ENCODE measurements around the gene KCNK7. TPM values are rescaled to one million over a fixed set of nuclear protein-coding genes. Genes with fewer than 3 reads are reported as not detected.

The KCNK7 gene
- total and polyA plus RNA-seq, 2 donors (not counting 3 experiments of a cell fraction or from before 2014, with no cell fraction given), result 0.17 to 0.60 TPM

GRCh38 chr11:65562788-65563187 is 32.8 kb downstream of the KCNK7 start:
- ChIA-PET CTCF (interaction anchor here (4.3 kb wide), 1 partner anchor 22 kb away, joined by 54 read pairs; no protein-coding TSS in a partner anchor), POLR2A (no interaction called here)
- no TSS peak for BruUV-seq (replicated peaks)
- Histone ChIP-seq H3K27ac (ENCODE audit: insufficient read depth, low read depth, low read length) (no peak overlapping the region), H3K4me1 (ENCODE audit: control insufficient read depth, extremely low read depth, insufficient read depth, low read length) (peaks cover 45% of the 10 kb centered on the region), H3K9me1 (replicated peaks; ENCODE audit: control insufficient read depth, extremely low read depth, insufficient read depth, low read length) (no peaks in the 10 kb centered on the region), H3K36me3 (ENCODE audit: control insufficient read depth in 2 of 2, extremely low read depth in 1 of 2, insufficient read depth in 2 of 2, low read length in 2 of 2) (no peaks in the 10 kb centered on the region), H3K9ac (replicated peaks; ENCODE audit: extremely low read depth, insufficient read depth, low read length) (no peak overlapping the region), H2AFZ (ENCODE audit: low read depth, low read length) (no peak overlapping the region), H3K9me3 (replicated peaks; ENCODE audit: control insufficient read depth, insufficient read depth, low read length) (no peaks in the 10 kb centered on the region), H3K79me2 (ENCODE audit: control insufficient read depth, insufficient read depth, low read length) (no peaks in the 10 kb centered on the region), H3K4me3 (replicated peaks in 1 of 3; ENCODE audit: insufficient read depth in 1 of 3, low read depth in 1 of 3, low read length in 3 of 3) (no peak overlapping the region), H4K20me1 (replicated peaks; ENCODE audit: control insufficient read depth, extremely low read depth, insufficient read depth, low read length) (no peaks in the 10 kb centered on the region), H3K4me2 (ENCODE audit: insufficient read depth, low read length) (no peak overlapping the region), H3K27me3 (ENCODE audit: control insufficient read depth in 2 of 2, insufficient read depth in 2 of 2, low read length in 2 of 2) (no peaks in the 10 kb centered on the region)
- no peak for DNase-seq (ENCODE audit: low read depth, low spot score)
- no peak for FAIRE-seq
- intact Hi-C loops (cut with micrococcal nuclease), result no loop called here
- dilution Hi-C loops (cut with MboI; ENCODE audit: extremely low pct_ligation_motif_present, low sequenced_read_pairs), result no loop called here
- TF ChIP-seq POLR2A (IDR thresholded peaks at IDR 0.05; ENCODE audit: low read depth, low read length), result no peak
- TF ChIP-seq EZH2 (IDR thresholded peaks at IDR 0.05; ENCODE audit: borderline replicate concordance, low read depth, low read length, severe bottlenecking), result no peak
- no peak for TF ChIP-seq MAX (IDR thresholded peaks at IDR 0.05; ENCODE audit: insufficient read depth, insufficient read length)
- TF ChIP-seq JUN (IDR thresholded peaks at IDR 0.05; ENCODE audit: borderline replicate concordance, insufficient read depth, insufficient read length, low read depth), result no peak

- H3K27ac ChIP-seq (ENCODE audit: insufficient read depth, low read depth, low read length), result no peak overlapping the region
- H3K27me3 ChIP-seq (ENCODE audit: control insufficient read depth in 2 of 2, insufficient read depth in 2 of 2, low read length in 2 of 2), result no peaks in the 10 kb centered on the region
- CTCF ChIA-PET, result interaction anchor here (1.0 to 4.3 kb wide), 2 partner anchors 10 to 22 kb away, joined by 3 to 54 read pairs; partner anchors contain the start of gene FAM89B
- dilution Hi-C loops (cut with MboI; ENCODE audit: extremely low pct_ligation_motif_present, low sequenced_read_pairs), result no loop called here
- H3K9me1 ChIP-seq (replicated peaks; ENCODE audit: control insufficient read depth, extremely low read depth, insufficient read depth, low read length), result no peaks in the 10 kb centered on the region
- H4K20me1 ChIP-seq (replicated peaks; ENCODE audit: control insufficient read depth, extremely low read depth, insufficient read depth, low read length), result no peaks in the 10 kb centered on the region
- BruUV-seq (replicated peaks), result no TSS peak
- H2AFZ ChIP-seq (ENCODE audit: low read depth, low read length), result no peak overlapping the region
- no peak overlapping the region for H3K4me2 ChIP-seq (ENCODE audit: insufficient read depth, low read length)
- peaks cover 5% of the 10 kb centered on the region for H3K79me2 ChIP-seq (ENCODE audit: control insufficient read depth, insufficient read depth, low read length)
- H3K9me3 ChIP-seq (replicated peaks; ENCODE audit: control insufficient read depth, insufficient read depth, low read length), result no peaks in the 10 kb centered on the region
- no peak overlapping the region for H3K4me3 ChIP-seq (replicated peaks in 1 of 3; ENCODE audit: insufficient read depth in 1 of 3, low read depth in 1 of 3, low read length in 3 of 3)
- no peak overlapping the region for H3K9ac ChIP-seq (replicated peaks; ENCODE audit: extremely low read depth, insufficient read depth, low read length)
- TF ChIP-seq JUN (IDR thresholded peaks at IDR 0.05; ENCODE audit: borderline replicate concordance, insufficient read depth, insufficient read length, low read depth) (no peak), POLR2A (IDR thresholded peaks at IDR 0.05; ENCODE audit: low read depth, low read length) (no peak), MAX (IDR thresholded peaks at IDR 0.05; ENCODE audit: insufficient read depth, insufficient read length) (no peak), MYC (IDR thresholded peaks at IDR 0.05; ENCODE audit: low read depth, low read length) (no peak), GATA2 (IDR thresholded peaks at IDR 0.05; ENCODE audit: insufficient read depth, insufficient read length, low read depth, low read length) (no peak), FOS (IDR thresholded peaks at IDR 0.05; ENCODE audit: borderline replicate concordance, insufficient read depth, low read length) (no peak), POLR2AphosphoS5 (IDR thresholded peaks at IDR 0.05; ENCODE audit: insufficient read depth, low read depth, low read length) (no peak), CTCF (IDR thresholded peaks at IDR 0.05; ENCODE audit: extremely low read depth in 1 of 2, insufficient read depth in 1 of 2, low read depth in 1 of 2, low read length in 2 of 2) (no peak), EZH2 (IDR thresholded peaks at IDR 0.05; ENCODE audit: borderline replicate concordance, low read depth, low read length, severe bottlenecking) (no peak)
- POLR2A ChIA-PET, result no interaction called here
- no peaks in the 10 kb centered on the region for H3K36me3 ChIP-seq (ENCODE audit: control insufficient read depth in 2 of 2, extremely low read depth in 1 of 2, insufficient read depth in 2 of 2, low read length in 2 of 2)
- intact Hi-C loops (cut with micrococcal nuclease), result no loop called here
- H3K4me1 ChIP-seq (ENCODE audit: control insufficient read depth, extremely low read depth, insufficient read depth, low read length), result peaks cover 47% of the 10 kb centered on the region
- no peak for FAIRE-seq
- no peak for DNase-seq (ENCODE audit: low read depth, low spot score)
Observed at GRCh38 chr11:65562020-65562419, 33.6 kb downstream of the KCNK7 start.

All from endothelial cell of umbilical vein (primary cell).